HepG2 (cell line): ENCODE results near the gene MGLL. TPM values are rescaled to one million over a fixed set of nuclear protein-coding genes. Genes with fewer than 3 reads are reported as not detected.

Source experiments
- ATAC-seq: fragments of 200-7000 bp; cut with Tn5 transposase; 3 replicates; pipeline ENCODE4 v1.9.1; 2020; ENCODE audit warnings: mild to moderate bottlenecking, moderate library complexity
- BruUV-seq: library from RNA; stranded (reverse); fragments of 400-500 nt; replicated peaks from 2 replicates; lab custom pipeline; 2021; lab: Mats Ljungman, UMichigan
- CTCF ChIA-PET: fragments of 300-600 bp; formaldehyde crosslinking; extraction: SDS; loops from one replicate; lab custom pipeline; 2021; ENCODE audit warnings: low total read pairs, inconsistent platforms, low intra/inter-chr PET ratio; lab: Yijun Ruan, JAX
- POLR2A ChIA-PET: fragments of 350-600 bp; sonication (Branson Sonifier 250); formaldehyde crosslinking; loops from one replicate; lab custom pipeline; 2020; ENCODE audit warnings: antibody characterized with exemption, inconsistent platforms; lab: Yijun Ruan, JAX
- DNase-seq: peaks from one replicate; pipeline ENCODE4 v3.0.0-alpha.2; 2015; ENCODE audit warnings: low spot score
- FAIRE-seq: peaks from 3 replicates; lab custom pipeline; 2011; peaks lifted over from hg19 to GRCh38; lab: Jason Lieb, UNC
- H2AFZ ChIP-seq: one replicate; pipeline ENCODE4 v1.6.1; 2011; ENCODE audit warnings: low read length, inconsistent platforms
- H3K27ac ChIP-seq: fragments of 300-600 bp; 3 replicates; pipeline ENCODE4 v1.8.0; 2011; ENCODE audit warnings: mixed run types, mild to moderate bottlenecking, mixed read lengths, low read length, inconsistent platforms; ENCODE audit not compliant: insufficient read depth; ENCODE audit errors: extremely low read length
- H3K27me3 ChIP-seq, 2 experiments: fragments of 200-600 bp in 1 of 2; 2 replicates in 1 of 2; 3 replicates in 1 of 2; pipeline versions ENCODE4 v1.6.0 to v1.8.0; 2011; ENCODE audit warnings: low read length in 2 of 2, mild to moderate bottlenecking in 2 of 2, moderate library complexity in 2 of 2, inconsistent platforms in 1 of 2; ENCODE audit not compliant: insufficient read depth in 2 of 2, control insufficient read depth in 1 of 2
- H3K36me3 ChIP-seq, 2 experiments: fragments of 200-600 bp in 1 of 2; replicated peaks in 1 of 2; 2 replicates in 1 of 2; 3 replicates in 1 of 2; pipeline versions ENCODE4 v1.5.1 to v1.8.0; 2011; ENCODE audit warnings: low read length in 2 of 2, inconsistent platforms in 1 of 2; ENCODE audit not compliant: insufficient read depth in 2 of 2, control insufficient read depth in 1 of 2
- H3K4me1 ChIP-seq: 2 replicates; pipeline ENCODE4 v1.5.1; 2012; ENCODE audit warnings: low read length, inconsistent platforms; ENCODE audit not compliant: insufficient read depth
- H3K4me2 ChIP-seq: 2 replicates; pipeline ENCODE4 v1.6.0; 2011; ENCODE audit warnings: low read depth, low read length, inconsistent platforms
- H3K4me3 ChIP-seq, 3 experiments: fragments of 200-600 bp in 1 of 3; sonication (generic), shearing (Covaris generic) in 1 of 3; replicated peaks in 1 of 3; 2 replicates each; pipeline ENCODE4 v1.5.1; 2011 to 2016; ENCODE audit warnings: low read length in 3 of 3, inconsistent platforms in 2 of 3, low read depth in 2 of 3, mild to moderate bottlenecking in 2 of 3, control low read depth in 1 of 3, mixed read lengths in 1 of 3; ENCODE audit not compliant: insufficient read depth in 1 of 3
- H3K79me2 ChIP-seq: one replicate; pipeline ENCODE4 v1.6.1; 2011; ENCODE audit warnings: low read length, inconsistent platforms; ENCODE audit not compliant: insufficient read depth
- H3K9ac ChIP-seq: 2 replicates; pipeline ENCODE4 v1.6.0; 2011; ENCODE audit warnings: mild to moderate bottlenecking, low read depth, low read length, inconsistent platforms; ENCODE audit not compliant: insufficient read depth
- H3K9me3 ChIP-seq: 2 replicates; pipeline ENCODE4 v1.5.1; 2012; ENCODE audit warnings: mild to moderate bottlenecking, low read length
- H4K20me1 ChIP-seq: 2 replicates; pipeline ENCODE4 v1.6.0; 2011; ENCODE audit warnings: inconsistent platforms, mild to moderate bottlenecking, low read length, moderate library complexity; ENCODE audit not compliant: insufficient read depth
- ETV5 ChIP-seq: IDR thresholded peaks from 2 replicates; pipeline ENCODE4 v1.6.1; 2018; ENCODE audit warnings: missing biosample characterization, missing genetic modification reagents, inconsistent platforms, borderline replicate concordance
- PBX3 ChIP-seq: sonication (generic); formaldehyde crosslinking; IDR thresholded peaks from 2 replicates; pipeline ENCODE4 v1.8.1; 2023; ENCODE audit warnings: missing genetic modification reagents, inconsistent platforms, borderline replicate concordance
- PHF20 ChIP-seq: sonication (generic); formaldehyde crosslinking; IDR thresholded peaks from 2 replicates; pipeline ENCODE4 v1.5.0; 2020; ENCODE audit warnings: mild to moderate bottlenecking, missing genetic modification reagents
- ZNF253 ChIP-seq: sonication (generic); formaldehyde crosslinking; IDR thresholded peaks from 2 replicates; pipeline ENCODE4 v1.8.0; 2022; ENCODE audit warnings: mild to moderate bottlenecking, missing genetic modification reagents, borderline replicate concordance
- ZNF367 ChIP-seq: sonication (generic); formaldehyde crosslinking; IDR thresholded peaks from 2 replicates; pipeline ENCODE4 v1.4.0; 2020; ENCODE audit warnings: missing genetic modification reagents, borderline replicate concordance
- ZNF614 ChIP-seq: IDR thresholded peaks from 2 replicates; pipeline ENCODE4 v1.6.1; 2018; ENCODE audit warnings: missing biosample characterization, missing genetic modification reagents, inconsistent platforms, borderline replicate concordance
- ZNF691 ChIP-seq: sonication (generic); formaldehyde crosslinking; IDR thresholded peaks from 2 replicates; pipeline ENCODE4 v1.4.0; 2020; ENCODE audit warnings: missing genetic modification reagents, low read depth, mild to moderate bottlenecking, borderline replicate concordance
- WGBS: methylation state at CpG from one replicate; pipeline ENCODE4 v1.1.6; 2017; ENCODE audit warnings: low lambda C conversion rate; 5-methylcytosine and 5-hydroxymethylcytosine counted together
- in situ Hi-C: cut with HindIII; loops from 2 replicates; pipeline ENCODE4 v1.10.0; 2017; ENCODE audit warnings: low pct_unique_long_range_greater_than_20kb; ENCODE audit not compliant: extremely low pct_ligation_motif_present
- intact Hi-C: fragments of 100-400 bp; cut with micrococcal nuclease; formaldehyde crosslinking; loops from one replicate; pipeline ENCODE4 v1.10.0; 2022; ENCODE audit not compliant: unreplicated experiment
- polyA plus RNA-seq, 8 experiments: library from polyadenylated mRNA; depleted of rRNA in 3 of 8; stranded (reverse) in 7 of 8; unstranded in 1 of 8; fragments of >200 nt; fragmentation: Illumina TruSeq in 4 of 8; extraction: Trizol in 4 of 8; gene quantifications; 2 replicates each; pipeline versions ENCODE4 v1.2.1 to v1.2.3, GENCODE V29; 2011 to 2016; ENCODE audit warnings: low read depth in 4 of 8, missing spikeins in 1 of 8, mixed read lengths in 1 of 8; ENCODE audit not compliant: insufficient read depth in 1 of 8
- total RNA-seq, 5 experiments: library from RNA; depleted of rRNA; stranded (reverse); fragments of >200 nt; fragmentation: Illumina TruSeq; extraction: Trizol; gene quantifications; 2 replicates each; pipeline ENCODE4 v1.2.3, GENCODE V29; 2016; ENCODE audit warnings: low read depth in 1 of 5
- TF ChIP-seq, protein P1 (sequence below): sonication (generic); formaldehyde crosslinking; IDR thresholded peaks from 2 replicates; pipeline ENCODE4 v1.5.1; 2020; ENCODE audit warnings: mild to moderate bottlenecking, missing genetic modification reagents

Gene MGLL
- total and polyA plus RNA-seq, 2 of the 13 experiments (the other 11 are each of a cell fraction or from before 2014, with no cell fraction given): not detected

DNA sequence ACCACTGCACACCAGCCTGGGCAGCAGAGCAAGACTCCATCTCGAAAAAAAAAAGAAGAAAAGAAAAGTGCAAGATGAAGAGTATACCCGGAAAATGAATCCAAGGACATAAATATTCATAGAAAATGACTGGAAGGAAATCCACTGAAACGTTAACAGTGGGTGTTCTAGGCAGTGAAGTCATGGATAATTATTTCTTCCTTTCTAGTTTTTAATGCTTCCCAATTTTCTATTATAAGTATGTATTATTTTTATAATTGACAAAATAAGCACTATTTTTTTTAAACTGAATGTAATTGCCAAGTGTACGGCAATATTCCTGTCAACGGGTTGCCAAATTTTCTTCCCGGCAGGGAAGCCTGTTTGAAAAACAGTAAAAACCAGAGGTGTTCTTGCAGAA, 37.4 kb upstream of the MGLL start:
- ATAC-seq (no peak), DNase-seq (no peak), FAIRE-seq (no peak)
- CTCF ChIA-PET: no interaction called here
- Histone ChIP-seq H3K9me3 (no peaks in the 10 kb centered on the region), H3K4me1 (no peaks in the 10 kb centered on the region), H2AFZ (no peak overlapping the region), H3K36me3 (no peaks in the 10 kb centered on the region), H3K79me2 (no peaks in the 10 kb centered on the region), H3K27me3 (peaks cover 0 to 11% of the 10 kb centered on the region in 2 experiments; a peak in 2 of 5 replicates), H3K9ac (no peak overlapping the region), H3K4me2 (no peak overlapping the region)
- BruUV-seq: no TSS peak
- 44% methylated on average over 6 of the region's 6 CpGs for WGBS
- intact Hi-C loops: no loop called here
- TF ChIP-seq ETV5 (CRISPR knock-in tag) (no peak), ZNF253 (no peak), PBX3 (CRISPR knock-in tag) (no peak), ZNF614 (no peak), ZNF691 (CRISPR knock-in tag) (no peak), PHF20 (CRISPR knock-in tag) (no peak), ZNF367 (CRISPR knock-in tag) (no peak)
- TF ChIP-seq, protein P1, sequence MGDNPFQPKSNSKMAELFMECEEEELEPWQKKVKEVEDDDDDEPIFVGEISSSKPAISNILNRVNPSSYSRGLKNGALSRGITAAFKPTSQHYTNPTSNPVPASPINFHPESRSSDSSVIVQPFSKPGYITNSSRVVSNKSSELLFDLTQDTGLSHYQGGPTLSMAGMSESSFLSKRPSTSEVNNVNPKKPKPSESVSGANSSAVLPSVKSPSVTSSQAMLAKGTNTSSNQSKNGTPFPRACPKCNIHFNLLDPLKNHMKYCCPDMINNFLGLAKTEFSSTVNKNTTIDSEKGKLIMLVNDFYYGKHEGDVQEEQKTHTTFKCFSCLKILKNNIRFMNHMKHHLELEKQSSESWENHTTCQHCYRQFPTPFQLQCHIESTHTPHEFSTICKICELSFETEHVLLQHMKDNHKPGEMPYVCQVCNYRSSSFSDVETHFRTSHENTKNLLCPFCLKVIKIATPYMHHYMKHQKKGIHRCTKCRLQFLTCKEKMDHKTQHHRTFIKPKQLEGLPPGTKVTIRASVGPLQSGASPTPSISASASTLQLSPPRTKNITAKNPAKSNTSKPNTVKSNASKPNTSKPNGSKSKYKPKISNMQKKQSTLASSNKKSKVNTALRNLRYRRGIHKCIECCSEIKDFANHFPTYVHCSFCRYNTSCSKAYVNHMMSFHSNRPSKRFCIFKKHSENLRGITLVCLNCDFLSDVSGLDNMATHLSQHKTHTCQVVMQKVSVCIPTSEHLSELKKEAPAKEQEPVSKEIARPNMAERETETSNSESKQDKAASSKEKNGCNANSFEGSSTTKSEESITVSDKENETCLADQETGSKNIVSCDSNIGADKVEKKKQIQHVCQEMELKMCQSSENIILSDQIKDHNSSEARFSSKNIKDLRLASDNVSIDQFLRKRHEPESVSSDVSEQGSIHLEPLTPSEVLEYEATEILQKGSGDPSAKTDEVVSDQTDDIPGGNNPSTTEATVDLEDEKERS (CRISPR knock-in tag): no peak
- TF ChIP-seq, all 625 proteins: peak for 0
- Histone ChIP-seq H4K20me1 (no peaks in the 10 kb centered on the region), H3K27ac (no peak overlapping the region), H3K4me3 (no peak overlapping the region)
- POLR2A ChIA-PET: no interaction called here
- in situ Hi-C loops: loop anchor here (10.0 kb wide), 1 partner anchor 105 kb away; no protein-coding TSS in a partner anchor
